HL-60/S4 treated with phorbol 12-myristate 13-acetate at 8.2 ng/mL for 4 days and 3 days (cell line): Measurements from ENCODE around the gene ADGRE1.

Experiments
- in situ Hi-C: fragments of 300-500 bp; cut with MboI; formaldehyde crosslinking; loops from 2 replicates; pipeline ENCODE4 v1.15.0; 2022; ENCODE audit warnings: low sequenced_read_pairs

Gene ADGRE1

GRCh38 chr19:6947745-6948144 lies 60.4 kb downstream of the ADGRE1 start:
- in situ Hi-C loops, result no loop called here

GRCh38 chr19:6948884-6949283 lies 61.5 kb downstream of the ADGRE1 start:
- in situ Hi-C loops, result no loop called here

- in situ Hi-C loops, result no loop called here
These were observed 65.6 kb downstream of the ADGRE1 start for GRCh38 chr19:6952956-6953355.

- in situ Hi-C loops, result no loop called here
These were observed 67.7 kb downstream of the ADGRE1 start for GRCh38 chr19:6955082-6955481.

GRCh38 chr19:6956573-6956972 lies 69.2 kb downstream of the ADGRE1 start:
- in situ Hi-C loops, result no loop called here

- in situ Hi-C loops, result no loop called here
These were observed 71.4 kb downstream of the ADGRE1 start for GRCh38 chr19:6958791-6959190.

GRCh38 chr19:6963244-6963852 lies 76.0 kb downstream of the ADGRE1 start:
- in situ Hi-C loops, result no loop called here

- in situ Hi-C loops, result no loop called here
These were observed 76.6 kb downstream of the ADGRE1 start for GRCh38 chr19:6963937-6964336.

GRCh38 chr19:6967967-6968366 lies 80.6 kb downstream of the ADGRE1 start:
- in situ Hi-C loops, result no loop called here

- in situ Hi-C loops, result no loop called here
These were observed 82.1 kb downstream of the ADGRE1 start for GRCh38 chr19:6969490-6969889.

- in situ Hi-C loops, result no loop called here
These were observed 82.6 kb downstream of the ADGRE1 start for GRCh38 chr19:6970021-6970420.

- in situ Hi-C loops, result no loop called here
These were observed 83.1 kb downstream of the ADGRE1 start for GRCh38 chr19:6970443-6970842.

- in situ Hi-C loops, result no loop called here
These were observed 84.0 kb downstream of the ADGRE1 start for GRCh38 chr19:6971366-6971765.

- in situ Hi-C loops, result no loop called here
These were observed 88.8 kb downstream of the ADGRE1 start for GRCh38 chr19:6976197-6976596.

GRCh38 chr19:6979399-6979798 lies 92.0 kb downstream of the ADGRE1 start:
- in situ Hi-C loops, result no loop called here

GRCh38 chr19:6983448-6983847 lies 96.1 kb downstream of the ADGRE1 start:
- in situ Hi-C loops, result no loop called here

- in situ Hi-C loops, result no loop called here
These were observed 100.5 kb downstream of the ADGRE1 start for GRCh38 chr19:6987850-6988249.

GRCh38 chr19:6988257-6988656 lies 100.9 kb downstream of the ADGRE1 start:
- in situ Hi-C loops, result no loop called here
